Measurements from ENCODE around the gene PGP. TPM values are rescaled to one million over a fixed set of nuclear protein-coding genes. Genes with fewer than 3 reads are reported as not detected.

Gene PGP
- polyA plus RNA-seq, 2 of the 4 experiments (the other 2 are of a cell fraction) = 13.9 to 33.7 TPM

DNA sequence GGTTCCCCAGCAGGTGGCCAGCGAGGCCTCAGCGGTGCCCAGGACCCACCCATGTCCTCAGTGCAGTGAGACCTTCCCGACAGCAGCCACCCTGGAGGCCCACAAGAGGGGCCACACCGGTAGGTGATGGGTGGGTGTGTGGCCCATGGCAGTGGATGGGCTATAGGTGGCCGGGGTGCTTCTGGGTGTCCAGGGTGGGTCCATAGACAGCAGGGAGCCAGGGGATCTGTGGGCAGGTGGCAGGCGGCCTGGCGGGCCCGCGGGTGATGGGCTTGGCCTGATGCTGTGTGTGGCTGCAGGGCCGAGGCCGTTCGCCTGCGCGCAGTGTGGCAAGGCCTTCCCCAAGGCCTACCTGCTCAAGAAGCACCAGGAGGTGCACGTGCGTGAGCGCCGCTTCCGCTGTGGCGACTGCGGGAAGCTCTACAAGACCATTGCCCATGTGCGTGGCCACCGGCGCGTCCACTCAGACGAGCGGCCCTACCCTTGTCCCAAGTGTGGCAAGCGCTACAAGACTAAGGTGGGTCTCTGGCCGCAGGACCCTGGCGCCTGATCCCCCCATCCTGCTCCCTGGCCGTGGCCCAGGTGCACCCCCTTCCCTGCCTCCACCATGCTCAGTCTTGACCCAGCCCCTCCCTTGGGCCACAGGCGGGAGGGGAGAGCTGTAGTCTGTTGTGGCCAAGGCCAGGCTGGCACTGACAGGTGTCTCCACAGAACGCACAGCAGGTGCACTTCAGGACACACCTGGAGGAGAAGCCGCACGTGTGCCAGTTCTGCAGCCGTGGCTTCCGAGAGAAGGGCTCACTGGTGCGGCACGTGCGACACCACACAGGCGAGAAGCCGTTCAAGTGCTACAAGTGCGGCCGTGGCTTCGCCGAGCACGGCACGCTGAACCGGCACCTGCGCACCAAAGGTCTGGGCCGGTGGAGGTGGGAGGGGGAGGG lies 19.5 kb upstream of the PGP start:
- H3K9me3 ChIP-seq = no peaks in the 10 kb centered on the region
- peak in 1 of 2 experiments; percentile 32; a peak in 3 of 6 replicates for ATAC-seq
- no peaks in the 10 kb centered on the region for H3K4me1 ChIP-seq
- 95% methylated on average over 41 of the region's 51 CpGs for WGBS (ENCODE audit: missing lambda C conversion rate)
- ChIA-PET POLR2A (no interaction called here), CTCF (interaction anchor here (0.6 to 2.9 kb wide), 5 partner anchors 9 to 267 kb away, joined by 3 to 9 read pairs (median 3); partner anchors contain the start of gene ECI1)
- H3K4me2 ChIP-seq = no peak overlapping the region
- no peak overlapping the region for H3K4me3 ChIP-seq
- TF ChIP-seq MAFK (IDR thresholded peaks at IDR 0.05; ENCODE audit: partially characterized antibody) (no peak), ZNF302 (CRISPR knock-in tag; IDR thresholded peaks at IDR 0.05) (no peak), PHF8 (IDR thresholded peaks at IDR 0.05; ENCODE audit: borderline replicate concordance, low read depth) (no peak), FOSL2 (IDR thresholded peaks at IDR 0.05) (no peak), FOSL2 (CRISPR knock-in tag; IDR thresholded peaks at IDR 0.05) (no peak), HOXB5 (CRISPR knock-in tag; IDR thresholded peaks at IDR 0.05) (no peak), SMC3 (IDR thresholded peaks at IDR 0.05) (no peak), POLR2A (IDR thresholded peaks at IDR 0.05; ENCODE audit: low read length) (0 out of 2 replicates have a peak, but pooled peaks have one; percentile 4), NPAS2 (CRISPR knock-in tag; IDR thresholded peaks at IDR 0.05; ENCODE audit: borderline replicate concordance) (no peak)
- TF ChIP-seq, protein P1, sequence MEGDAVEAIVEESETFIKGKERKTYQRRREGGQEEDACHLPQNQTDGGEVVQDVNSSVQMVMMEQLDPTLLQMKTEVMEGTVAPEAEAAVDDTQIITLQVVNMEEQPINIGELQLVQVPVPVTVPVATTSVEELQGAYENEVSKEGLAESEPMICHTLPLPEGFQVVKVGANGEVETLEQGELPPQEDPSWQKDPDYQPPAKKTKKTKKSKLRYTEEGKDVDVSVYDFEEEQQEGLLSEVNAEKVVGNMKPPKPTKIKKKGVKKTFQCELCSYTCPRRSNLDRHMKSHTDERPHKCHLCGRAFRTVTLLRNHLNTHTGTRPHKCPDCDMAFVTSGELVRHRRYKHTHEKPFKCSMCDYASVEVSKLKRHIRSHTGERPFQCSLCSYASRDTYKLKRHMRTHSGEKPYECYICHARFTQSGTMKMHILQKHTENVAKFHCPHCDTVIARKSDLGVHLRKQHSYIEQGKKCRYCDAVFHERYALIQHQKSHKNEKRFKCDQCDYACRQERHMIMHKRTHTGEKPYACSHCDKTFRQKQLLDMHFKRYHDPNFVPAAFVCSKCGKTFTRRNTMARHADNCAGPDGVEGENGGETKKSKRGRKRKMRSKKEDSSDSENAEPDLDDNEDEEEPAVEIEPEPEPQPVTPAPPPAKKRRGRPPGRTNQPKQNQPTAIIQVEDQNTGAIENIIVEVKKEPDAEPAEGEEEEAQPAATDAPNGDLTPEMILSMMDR (IDR thresholded peaks at IDR 0.05) = no peak
- TF ChIP-seq, protein P2, sequence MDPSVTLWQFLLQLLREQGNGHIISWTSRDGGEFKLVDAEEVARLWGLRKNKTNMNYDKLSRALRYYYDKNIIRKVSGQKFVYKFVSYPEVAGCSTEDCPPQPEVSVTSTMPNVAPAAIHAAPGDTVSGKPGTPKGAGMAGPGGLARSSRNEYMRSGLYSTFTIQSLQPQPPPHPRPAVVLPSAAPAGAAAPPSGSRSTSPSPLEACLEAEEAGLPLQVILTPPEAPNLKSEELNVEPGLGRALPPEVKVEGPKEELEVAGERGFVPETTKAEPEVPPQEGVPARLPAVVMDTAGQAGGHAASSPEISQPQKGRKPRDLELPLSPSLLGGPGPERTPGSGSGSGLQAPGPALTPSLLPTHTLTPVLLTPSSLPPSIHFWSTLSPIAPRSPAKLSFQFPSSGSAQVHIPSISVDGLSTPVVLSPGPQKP (IDR thresholded peaks at IDR 0.05; ENCODE audit: low read depth, low read length) = no peak
- TF ChIP-seq, protein P3, sequence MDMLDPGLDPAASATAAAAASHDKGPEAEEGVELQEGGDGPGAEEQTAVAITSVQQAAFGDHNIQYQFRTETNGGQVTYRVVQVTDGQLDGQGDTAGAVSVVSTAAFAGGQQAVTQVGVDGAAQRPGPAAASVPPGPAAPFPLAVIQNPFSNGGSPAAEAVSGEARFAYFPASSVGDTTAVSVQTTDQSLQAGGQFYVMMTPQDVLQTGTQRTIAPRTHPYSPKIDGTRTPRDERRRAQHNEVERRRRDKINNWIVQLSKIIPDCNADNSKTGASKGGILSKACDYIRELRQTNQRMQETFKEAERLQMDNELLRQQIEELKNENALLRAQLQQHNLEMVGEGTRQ (IDR thresholded peaks at IDR 0.05) = no peak
- TF ChIP-seq, protein P4, sequence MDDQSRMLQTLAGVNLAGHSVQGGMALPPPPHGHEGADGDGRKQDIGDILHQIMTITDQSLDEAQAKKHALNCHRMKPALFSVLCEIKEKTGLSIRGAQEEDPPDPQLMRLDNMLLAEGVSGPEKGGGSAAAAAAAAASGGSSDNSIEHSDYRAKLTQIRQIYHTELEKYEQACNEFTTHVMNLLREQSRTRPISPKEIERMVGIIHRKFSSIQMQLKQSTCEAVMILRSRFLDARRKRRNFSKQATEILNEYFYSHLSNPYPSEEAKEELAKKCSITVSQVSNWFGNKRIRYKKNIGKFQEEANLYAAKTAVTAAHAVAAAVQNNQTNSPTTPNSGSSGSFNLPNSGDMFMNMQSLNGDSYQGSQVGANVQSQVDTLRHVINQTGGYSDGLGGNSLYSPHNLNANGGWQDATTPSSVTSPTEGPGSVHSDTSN (IDR thresholded peaks at IDR 0.05) = peak; percentile 42; the same call in 1 of the 2 replicates
- TF ChIP-seq, protein P5, sequence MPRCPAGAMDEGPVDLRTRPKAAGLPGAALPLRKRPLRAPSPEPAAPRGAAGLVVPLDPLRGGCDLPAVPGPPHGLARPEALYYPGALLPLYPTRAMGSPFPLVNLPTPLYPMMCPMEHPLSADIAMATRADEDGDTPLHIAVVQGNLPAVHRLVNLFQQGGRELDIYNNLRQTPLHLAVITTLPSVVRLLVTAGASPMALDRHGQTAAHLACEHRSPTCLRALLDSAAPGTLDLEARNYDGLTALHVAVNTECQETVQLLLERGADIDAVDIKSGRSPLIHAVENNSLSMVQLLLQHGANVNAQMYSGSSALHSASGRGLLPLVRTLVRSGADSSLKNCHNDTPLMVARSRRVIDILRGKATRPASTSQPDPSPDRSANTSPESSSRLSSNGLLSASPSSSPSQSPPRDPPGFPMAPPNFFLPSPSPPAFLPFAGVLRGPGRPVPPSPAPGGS (IDR thresholded peaks at IDR 0.05) = no peak
- no peak for FAIRE-seq
- DNase-seq (ENCODE audit: low read depth in 1 of 2, low spot score in 1 of 2) = no peak
- H3K27ac ChIP-seq = no peak overlapping the region

DNA sequence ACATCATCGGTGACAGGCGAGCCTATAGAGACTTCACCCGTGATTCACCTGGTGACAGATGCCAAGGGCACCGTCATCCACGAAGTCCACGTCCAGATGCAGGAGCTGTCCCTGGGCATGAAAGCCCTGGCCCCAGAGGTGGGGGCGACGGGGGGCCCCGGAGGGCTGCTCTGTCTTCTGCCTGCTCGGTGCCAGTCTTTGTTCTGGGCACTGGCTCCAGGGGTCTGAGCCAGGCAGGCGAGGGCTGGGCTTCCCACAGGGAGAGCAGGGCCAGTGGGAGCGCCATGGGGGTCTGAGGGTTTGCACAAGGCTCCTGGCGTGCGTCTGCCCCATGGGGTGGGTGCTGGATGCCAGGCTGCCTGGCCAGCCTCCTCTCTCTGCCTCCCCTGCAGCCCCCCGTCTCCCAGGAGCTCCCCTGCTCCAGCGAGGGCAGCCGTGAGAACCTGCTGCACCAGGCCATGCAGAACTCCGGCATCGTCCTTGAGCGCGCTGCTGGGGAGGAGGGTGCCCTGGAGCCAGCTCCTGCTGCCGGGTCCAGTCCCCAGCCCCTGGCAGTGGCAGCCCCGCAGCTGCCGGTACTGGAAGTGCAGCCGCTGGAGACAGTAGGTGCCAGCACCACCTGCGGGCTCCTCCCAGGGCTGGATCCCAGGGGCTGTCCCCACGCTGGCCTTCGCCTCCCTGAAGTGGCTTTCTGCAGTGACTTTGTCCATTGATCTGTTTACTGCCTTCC lies 18.6 kb upstream of the PGP start:
- 94% methylated on average over 23 of the region's 28 CpGs for WGBS (ENCODE audit: missing lambda C conversion rate)
- CTCF ChIA-PET = interaction anchor here (0.6 to 2.9 kb wide), 7 partner anchors 8 to 268 kb away, joined by 3 to 9 read pairs (median 4); partner anchors contain the start of gene ECI1

More for the DNA sequence above, 18.6 kb upstream of the PGP start:
- Histone ChIP-seq H3K27ac (no peak overlapping the region), H3K4me3 (no peak overlapping the region), H3K4me1 (no peaks in the 10 kb centered on the region), H3K9me3 (no peaks in the 10 kb centered on the region), H3K4me2 (no peak overlapping the region)
- TF ChIP-seq JUN (IDR thresholded peaks at IDR 0.05) = peak in 1 of 2 experiments; percentile 23; a peak in 1 of 5 replicates
- TF ChIP-seq, protein P4 (IDR thresholded peaks at IDR 0.05) = no peak
- POLR2A ChIA-PET = no interaction called here
- DNase-seq (ENCODE audit: low read depth in 1 of 2, low spot score in 1 of 2) = no peak
- peak in 1 of 2 experiments; percentile 1; a peak in 2 of 6 replicates for ATAC-seq
- no peak for FAIRE-seq
